K562 treated with DMSO at 1 percent for 12 hours (cell line): Measurements from ENCODE around the gene SPINK13. TPM values are rescaled to one million over a fixed set of nuclear protein-coding genes. Genes with fewer than 3 reads are reported as not detected.

Source experiments
- total RNA-seq: library from RNA; unstranded; fragments of 300-600 nt; gene quantifications from 2 replicates; pipeline ENCODE4 v1.2.3, GENCODE V29; 2022; ENCODE audit not compliant: insufficient read depth

SPINK13 gene, protein sequence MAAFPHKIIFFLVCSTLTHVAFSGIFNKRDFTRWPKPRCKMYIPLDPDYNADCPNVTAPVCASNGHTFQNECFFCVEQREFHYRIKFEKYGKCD
- total RNA-seq: not detected in 2 replicates

DNA sequence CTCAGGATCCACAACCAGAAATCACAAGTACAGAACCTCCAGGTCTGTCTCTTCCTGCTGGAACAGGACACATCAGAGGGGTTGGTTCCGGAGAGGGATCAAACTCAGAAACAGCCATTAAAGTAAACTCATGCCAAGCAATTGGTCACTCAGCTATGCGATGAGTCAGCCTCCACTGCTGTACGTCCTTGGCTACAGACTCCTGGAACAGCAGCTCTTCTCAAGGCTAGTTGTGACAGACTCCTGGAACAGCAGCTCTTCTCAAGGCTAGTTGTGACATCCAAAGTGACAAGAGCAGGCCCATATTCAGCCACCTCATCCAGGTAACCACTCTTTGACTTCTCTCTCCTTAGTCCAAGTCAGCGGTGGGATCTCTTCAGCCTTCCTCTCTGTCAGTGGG, at the start of gene SPINK13:
TSS of gene SPINK13 (plus strand) at position 229 of the 400 bp plus-strand sequence. CDS start 1,279 bp downstream, outside the sequence.

DNA sequence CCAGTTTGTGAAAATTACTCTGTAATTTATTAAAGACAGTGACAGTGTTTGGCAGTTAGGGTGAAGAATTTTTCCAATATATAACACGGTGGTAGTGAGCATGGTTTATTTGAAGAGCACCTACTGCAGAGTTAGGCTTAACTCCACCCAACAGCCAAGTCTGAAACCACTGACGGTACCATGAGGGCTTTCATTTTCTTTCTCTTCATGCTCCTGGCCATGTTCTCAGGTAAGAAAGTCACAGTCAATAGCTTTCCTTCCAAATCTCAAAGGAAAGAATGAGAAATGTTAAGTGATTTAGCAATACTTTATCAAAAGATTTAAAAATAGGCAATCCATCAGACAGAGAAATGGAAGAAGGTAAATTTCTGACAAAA, 30.2 kb upstream of the SPINK13 start, which contains the start of gene MARCOL:
TSS of gene MARCOL (plus strand) at position 108 of the 377 bp plus-strand sequence. CDS start at position 181, 73 bp downstream.

DNA sequence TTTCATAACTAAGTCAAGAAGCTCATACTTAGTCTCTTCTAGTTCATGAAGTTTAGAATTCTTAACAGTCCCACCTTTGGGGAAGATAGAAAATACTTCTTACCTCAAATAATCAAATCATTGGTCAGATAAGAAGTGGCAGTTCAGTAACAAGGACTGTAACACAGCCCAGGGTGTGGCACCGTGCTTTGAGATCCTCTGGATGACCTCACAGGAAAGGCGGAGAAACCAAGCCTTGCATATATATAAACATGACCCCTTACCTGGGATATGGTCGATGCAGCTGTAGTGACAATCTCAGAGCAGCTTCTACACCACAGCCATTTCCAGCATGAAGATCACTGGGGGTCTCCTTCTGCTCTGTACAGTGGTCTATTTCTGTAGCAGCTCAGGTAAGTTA, 43.6 kb downstream of the SPINK13 start, which contains the start of gene SPINK7:
TSS of gene SPINK7 (plus strand) at position 271 of the 400 bp plus-strand sequence. CDS start at position 332, 61 bp downstream.

DNA sequence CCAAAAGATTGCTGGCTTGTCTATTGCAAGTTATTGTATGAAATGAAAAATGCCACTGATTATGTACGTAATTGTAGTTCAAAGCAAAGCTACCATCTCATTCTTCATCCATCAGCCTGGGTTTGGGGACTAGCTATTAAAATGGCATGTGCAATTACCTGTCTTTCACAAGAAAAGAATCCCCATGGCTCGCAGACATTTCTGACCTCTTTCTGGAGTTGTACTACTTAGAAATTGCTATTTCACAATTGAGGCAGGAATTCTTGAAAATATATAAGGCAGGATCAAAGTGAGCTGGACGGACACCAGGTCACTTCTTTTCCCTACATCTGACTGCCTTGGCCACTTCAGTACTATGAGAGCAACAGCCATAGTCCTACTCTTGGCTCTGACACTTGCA, 66.7 kb downstream of the SPINK13 start, which contains the start of gene SPINK9:
TSS of gene SPINK9 (plus strand) at position 301 of the 400 bp plus-strand sequence. CDS start at position 356, 55 bp downstream.

Other genes starting within 250 kb of the SPINK13 start
- 0.32 and 0.36 TPM in 2 replicates for gene SPINK5, start 204.8 kb upstream of the SPINK13 start, total RNA-seq
- not detected in 2 replicates for gene SPINK14, start 100.2 kb upstream of the SPINK13 start, total RNA-seq
- not detected in 2 replicates for gene SPINK6, start 65.8 kb upstream of the SPINK13 start, total RNA-seq
- gene MARCOL, start 30.3 kb upstream of the SPINK13 start, total RNA-seq: not detected in 2 replicates
- not detected in 2 replicates for gene SPINK7, start 43.6 kb downstream of the SPINK13 start, total RNA-seq
- gene SPINK9, start 66.8 kb downstream of the SPINK13 start, total RNA-seq: not detected in 2 replicates
- 10.5 and 20.8 TPM in 2 replicates for gene FBXO38, start 115.2 kb downstream of the SPINK13 start, total RNA-seq